Activated T-cell treated with anti-CD3 and anti-CD28 coated beads, Interleukin-2, amount 50 U/mL, for 24 hours (primary cell): ENCODE results near the gene C1orf159.
"Not testable (repeated sequence)": the region's sequence is repeated elsewhere in the genome, so short reads cannot be mapped to it uniquely, and the experiment has no call there.

Experiments used
- DNase-seq: peaks from one replicate; pipeline ENCODE4 v3.0.0-alpha.2; 2020
- H3K27ac Mint-ChIP-seq: 2 replicates; pipeline ENCODE4 v1.8.0; 2020; ENCODE audit warnings: mild to moderate bottlenecking, mixed read lengths
- H3K27me3 Mint-ChIP-seq: 2 replicates; pipeline ENCODE4 v1.8.0; 2020; ENCODE audit warnings: mixed read lengths
- H3K36me3 Mint-ChIP-seq: 2 replicates; pipeline ENCODE4 v1.8.0; 2020; ENCODE audit warnings: low read depth, mixed read lengths
- H3K4me1 Mint-ChIP-seq: 2 replicates; pipeline ENCODE4 v1.8.0; 2020; ENCODE audit warnings: low read depth, mixed read lengths
- H3K4me3 Mint-ChIP-seq: 2 replicates; pipeline ENCODE4 v1.8.0; 2020; ENCODE audit warnings: mild to moderate bottlenecking, moderate library complexity, mixed read lengths
- H3K9me3 Mint-ChIP-seq: 2 replicates; pipeline ENCODE4 v1.8.0; 2020; ENCODE audit warnings: mixed read lengths

C1orf159 gene

GRCh38 chr1:1156140-1157032, 40.5 kb upstream of the C1orf159 start:
- peak overlapping the region; percentile 41 for H3K4me3 Mint-ChIP-seq
- no peak for DNase-seq
- H3K27ac Mint-ChIP-seq, result no peak overlapping the region
- no peaks in the 10 kb centered on the region for H3K36me3 Mint-ChIP-seq
- no peaks in the 10 kb centered on the region for H3K4me1 Mint-ChIP-seq
- peaks cover 21% of the 10 kb centered on the region for H3K9me3 Mint-ChIP-seq
- H3K27me3 Mint-ChIP-seq, result no peaks in the 10 kb centered on the region

- Mint-ChIP-seq H3K27me3 (no peaks in the 10 kb centered on the region), H3K36me3 (no peaks in the 10 kb centered on the region), H3K4me3 (no peak overlapping the region), H3K9me3 (peaks cover 21% of the 10 kb centered on the region), H3K4me1 (no peaks in the 10 kb centered on the region), H3K27ac (no peak overlapping the region)
- no peak for DNase-seq
Observed at GRCh38 chr1:1155258-1155657, 39.4 kb upstream of the C1orf159 start.

GRCh38 chr1:1153874-1154273, 38.0 kb upstream of the C1orf159 start:
- Mint-ChIP-seq H3K4me3 (no peak overlapping the region), H3K9me3 (peaks cover 21% of the 10 kb centered on the region), H3K27me3 (no peaks in the 10 kb centered on the region), H3K27ac (peak overlapping the region; percentile 68), H3K36me3 (no peaks in the 10 kb centered on the region), H3K4me1 (no peaks in the 10 kb centered on the region)
- no peak for DNase-seq

- not testable (repeated sequence) for H3K27me3 Mint-ChIP-seq, H3K4me3 Mint-ChIP-seq, H3K36me3 Mint-ChIP-seq, H3K4me1 Mint-ChIP-seq, DNase-seq
- Mint-ChIP-seq H3K9me3 (peaks cover 21% of the 10 kb centered on the region), H3K27ac (peak overlapping the region; percentile 68)
Observed at GRCh38 chr1:1153215-1153614, 37.3 kb upstream of the C1orf159 start.

- H3K4me3 Mint-ChIP-seq, H3K36me3 Mint-ChIP-seq, H3K27me3 Mint-ChIP-seq, DNase-seq, H3K4me1 Mint-ChIP-seq: not testable (repeated sequence)
- Mint-ChIP-seq H3K27ac (peak overlapping the region; percentile 47), H3K9me3 (peaks cover 21% of the 10 kb centered on the region)
Observed at GRCh38 chr1:1152431-1152830, 36.5 kb upstream of the C1orf159 start.

GRCh38 chr1:1151306-1151705, 35.4 kb upstream of the C1orf159 start:
- no peak overlapping the region for H3K27ac Mint-ChIP-seq

GRCh38 chr1:1150100-1150499, 34.2 kb upstream of the C1orf159 start:
- Mint-ChIP-seq H3K4me1 (no peaks in the 10 kb centered on the region), H3K36me3 (no peaks in the 10 kb centered on the region), H3K27me3 (no peaks in the 10 kb centered on the region), H3K4me3 (no peak overlapping the region), H3K27ac (no peak overlapping the region), H3K9me3 (peaks cover 17% of the 10 kb centered on the region)
- DNase-seq, result no peak

More at GRCh38 chr1:1151306-1151705, 35.4 kb upstream of the C1orf159 start:
- H3K4me1 Mint-ChIP-seq, result no peaks in the 10 kb centered on the region
- H3K9me3 Mint-ChIP-seq, result peaks cover 21% of the 10 kb centered on the region
- no peaks in the 10 kb centered on the region for H3K27me3 Mint-ChIP-seq
- H3K36me3 Mint-ChIP-seq, result no peaks in the 10 kb centered on the region
- no peak for DNase-seq
- H3K4me3 Mint-ChIP-seq, result no peak overlapping the region

- Mint-ChIP-seq H3K36me3 (no peaks in the 10 kb centered on the region), H3K4me3 (no peak overlapping the region), H3K27me3 (no peaks in the 10 kb centered on the region), H3K9me3 (peaks cover 16% of the 10 kb centered on the region), H3K4me1 (no peaks in the 10 kb centered on the region), H3K27ac (no peak overlapping the region)
- DNase-seq, result no peak
Observed at GRCh38 chr1:1149416-1149815, 33.5 kb upstream of the C1orf159 start.

- Mint-ChIP-seq H3K9me3 (peaks cover 15% of the 10 kb centered on the region), H3K36me3 (no peaks in the 10 kb centered on the region), H3K27ac (no peak overlapping the region), H3K4me1 (peaks cover 8% of the 10 kb centered on the region), H3K27me3 (no peaks in the 10 kb centered on the region), H3K4me3 (no peak overlapping the region)
- DNase-seq, result no peak
Observed at GRCh38 chr1:1148569-1148968, 32.7 kb upstream of the C1orf159 start.

- no peak overlapping the region for H3K27ac Mint-ChIP-seq
Observed at GRCh38 chr1:1148061-1148460, 32.2 kb upstream of the C1orf159 start.

GRCh38 chr1:1146596-1146995, 30.7 kb upstream of the C1orf159 start:
- Mint-ChIP-seq H3K9me3 (no peaks in the 10 kb centered on the region), H3K36me3 (no peaks in the 10 kb centered on the region), H3K4me3 (no peak overlapping the region), H3K27me3 (no peaks in the 10 kb centered on the region), H3K27ac (no peak overlapping the region), H3K4me1 (peaks cover 21% of the 10 kb centered on the region)
- DNase-seq, result no peak

More at GRCh38 chr1:1148061-1148460, 32.2 kb upstream of the C1orf159 start:
- H3K36me3 Mint-ChIP-seq, result no peaks in the 10 kb centered on the region
- no peak for DNase-seq
- H3K4me1 Mint-ChIP-seq, result peaks cover 12% of the 10 kb centered on the region
- H3K9me3 Mint-ChIP-seq, result peaks cover 10% of the 10 kb centered on the region
- H3K27me3 Mint-ChIP-seq, result no peaks in the 10 kb centered on the region
- H3K4me3 Mint-ChIP-seq, result no peak overlapping the region

GRCh38 chr1:1146026-1146425, 30.1 kb upstream of the C1orf159 start:
- no peak for DNase-seq
- peaks cover 21% of the 10 kb centered on the region for H3K4me1 Mint-ChIP-seq
- no peaks in the 10 kb centered on the region for H3K27me3 Mint-ChIP-seq
- no peaks in the 10 kb centered on the region for H3K9me3 Mint-ChIP-seq
- no peaks in the 10 kb centered on the region for H3K36me3 Mint-ChIP-seq
- H3K4me3 Mint-ChIP-seq, result no peak overlapping the region
- no peak overlapping the region for H3K27ac Mint-ChIP-seq

GRCh38 chr1:1145547-1145914, 29.6 kb upstream of the C1orf159 start:
- Mint-ChIP-seq H3K9me3 (no peaks in the 10 kb centered on the region), H3K4me1 (peaks cover 21% of the 10 kb centered on the region), H3K4me3 (no peak overlapping the region), H3K36me3 (no peaks in the 10 kb centered on the region), H3K27me3 (no peaks in the 10 kb centered on the region), H3K27ac (peak overlapping the region; percentile 72)
- DNase-seq, result no peak

- Mint-ChIP-seq H3K4me1 (peaks cover 21% of the 10 kb centered on the region), H3K36me3 (no peaks in the 10 kb centered on the region), H3K4me3 (no peak overlapping the region), H3K9me3 (no peaks in the 10 kb centered on the region), H3K27ac (peak overlapping the region; percentile 72), H3K27me3 (no peaks in the 10 kb centered on the region)
- DNase-seq, result no peak
Observed at GRCh38 chr1:1144843-1145546, 29.1 kb upstream of the C1orf159 start.
